Astrocyte of the spinal cord (primary cell): Measurements from ENCODE around the gene INSRR.

Experiments used
- DNase-seq: peaks from one replicate; pipeline ENCODE4 v3.0.0; 2011; ENCODE audit warnings: low read depth, low spot score
- H3K4me3 ChIP-seq: 2 replicates; pipeline ENCODE4 v1.5.1; 2011; ENCODE audit warnings: low read depth, mild to moderate bottlenecking, low read length, moderate library complexity
- CTCF ChIP-seq: IDR thresholded peaks from 2 replicates; pipeline ENCODE4 v1.5.1; 2012; ENCODE audit warnings: low read depth, mild to moderate bottlenecking, low read length, inconsistent platforms
- in situ Hi-C: cut with HindIII; loops from 2 replicates; pipeline ENCODE4 v1.10.0; 2017; ENCODE audit warnings: low sequenced_read_pairs

The INSRR gene

GRCh38 chr1:156869455-156869854 is 10.5 kb upstream of the INSRR start:
- DNase-seq, result no peak
- TF ChIP-seq CTCF, result no peak
- H3K4me3 ChIP-seq, result no peak overlapping the region
- in situ Hi-C loops, result no loop called here

- in situ Hi-C loops, result no loop called here
Observed at GRCh38 chr1:156868341-156868740, 9.4 kb upstream of the INSRR start.

GRCh38 chr1:156866249-156866909 is 7.5 kb upstream of the INSRR start:
- in situ Hi-C loops, result no loop called here
- DNase-seq, result no peak

More at GRCh38 chr1:156868341-156868740, 9.4 kb upstream of the INSRR start:
- no peak for DNase-seq
- no peak for TF ChIP-seq CTCF
- H3K4me3 ChIP-seq, result no peak overlapping the region

GRCh38 chr1:156865865-156866248 is 6.9 kb upstream of the INSRR start:
- in situ Hi-C loops, result no loop called here
- no peak for DNase-seq
- TF ChIP-seq CTCF, result no peak
- no peak overlapping the region for H3K4me3 ChIP-seq

More at GRCh38 chr1:156866249-156866909, 7.5 kb upstream of the INSRR start:
- no peak for TF ChIP-seq CTCF
- no peak overlapping the region for H3K4me3 ChIP-seq

GRCh38 chr1:156865258-156865657 is 6.3 kb upstream of the INSRR start:
- no peak overlapping the region for H3K4me3 ChIP-seq
- no peak for DNase-seq
- TF ChIP-seq CTCF, result no peak
- in situ Hi-C loops, result no loop called here

GRCh38 chr1:156864796-156865195 is 5.9 kb upstream of the INSRR start:
- in situ Hi-C loops, result no loop called here
- no peak for DNase-seq
- H3K4me3 ChIP-seq, result no peak overlapping the region
- TF ChIP-seq CTCF, result no peak
